NCI-H446 (cell line): Measurements from ENCODE around the gene BTBD9.
A peak's percentile ranks its signal among the peaks of the same experiment; 100 is the strongest.
"Not testable (repeated sequence)": the region's sequence is repeated elsewhere in the genome, so short reads cannot be mapped to it uniquely, and the experiment has no call there.

ENCODE experiments used
- DNase-seq, 2 experiments: peaks; one replicate each; lab custom pipeline; 2025; lab: John Stamatoyannopoulos, UW

The BTBD9 gene

GRCh38 chr6:38143191-38144150, 496.3 kb downstream of the BTBD9 start:
- DNase-seq, result no peak

GRCh38 chr6:38142178-38142902, 497.4 kb downstream of the BTBD9 start:
- no peak for DNase-seq

- no peak for DNase-seq
Observed at GRCh38 chr6:38141716-38142115, 498.0 kb downstream of the BTBD9 start.

GRCh38 chr6:38141085-38141484, 498.6 kb downstream of the BTBD9 start:
- DNase-seq, result no peak

GRCh38 chr6:38138374-38138773, 501.4 kb downstream of the BTBD9 start:
- no peak for DNase-seq

GRCh38 chr6:38137608-38138265, 502.0 kb downstream of the BTBD9 start:
- no peak for DNase-seq

- no peak for DNase-seq
Observed at GRCh38 chr6:38136547-38136946, 503.2 kb downstream of the BTBD9 start.

GRCh38 chr6:38134704-38135088, 505.0 kb downstream of the BTBD9 start:
- DNase-seq, result peak in 1 of 2 experiments; percentile 29

- DNase-seq, result no peak
Observed at GRCh38 chr6:38133932-38134703, 505.6 kb downstream of the BTBD9 start.

- no peak for DNase-seq
Observed at GRCh38 chr6:38131527-38131965, 508.2 kb downstream of the BTBD9 start.

- no peak for DNase-seq
Observed at GRCh38 chr6:38127284-38127683, 512.4 kb downstream of the BTBD9 start.

GRCh38 chr6:38124224-38124926, 515.4 kb downstream of the BTBD9 start:
- DNase-seq, result not testable (repeated sequence)

GRCh38 chr6:38119516-38119915, 520.2 kb downstream of the BTBD9 start:
- no peak for DNase-seq

GRCh38 chr6:38118791-38119365, 520.9 kb downstream of the BTBD9 start:
- DNase-seq, result no peak
